HG02571 (cell line): ENCODE measurements around the gene PPP2R1B.

Experiments
- ATAC-seq: cut with Tn5 transposase; IDR thresholded peaks from one replicate; pipeline ENCODE4 v1.9.1; 2021; ENCODE audit warnings: mild to moderate bottlenecking, moderate library complexity; ENCODE audit not compliant: unreplicated experiment

Gene PPP2R1B

DNA sequence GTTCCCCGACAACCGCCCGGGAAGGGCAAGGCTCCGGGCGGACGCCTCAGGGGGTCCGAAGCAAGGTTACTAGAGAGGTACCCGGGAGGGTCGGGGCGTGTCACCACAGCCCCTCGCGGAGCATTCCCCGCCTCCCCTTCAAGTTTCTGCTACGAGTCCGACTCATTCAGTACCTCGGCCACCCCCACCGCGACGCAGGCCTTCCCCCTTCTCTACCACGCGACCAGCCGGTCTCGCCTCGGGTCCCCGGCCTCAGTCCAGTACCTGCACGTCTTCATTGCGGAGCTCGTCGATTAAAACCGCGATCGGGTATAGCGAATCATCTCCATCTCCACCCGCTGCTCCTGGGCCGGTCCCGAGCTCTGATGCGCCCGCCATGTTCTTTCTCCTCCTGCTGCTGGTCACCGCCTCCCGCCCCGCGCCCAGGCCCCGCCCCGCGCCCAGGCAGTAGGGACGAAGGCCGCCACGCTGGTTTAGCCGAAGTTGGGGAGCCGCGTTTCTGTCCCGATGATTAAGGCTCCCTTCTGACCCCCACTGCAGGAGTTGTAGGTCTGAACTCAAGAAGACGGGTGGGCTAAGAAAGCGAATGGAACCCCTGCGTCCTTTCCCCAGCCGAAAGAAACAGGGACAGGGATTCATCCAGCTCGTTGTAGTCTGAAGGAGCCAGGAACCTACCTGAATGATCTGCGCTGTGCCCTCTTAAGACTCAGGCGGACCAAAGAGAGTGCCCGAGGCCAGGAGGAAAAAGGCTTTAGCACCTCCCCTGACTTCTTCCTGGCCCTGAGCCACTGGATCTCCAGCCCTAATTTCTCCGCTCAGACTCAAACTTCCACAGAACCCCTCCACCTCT, at the start of gene PPP2R1B:
Gene PPP2R1B, minus strand, starts transcription at position 406 of the 850 bp plus-strand sequence. Its CDS starts 28 bp downstream, at position 378.
- peak; percentile 88 for ATAC-seq

DNA sequence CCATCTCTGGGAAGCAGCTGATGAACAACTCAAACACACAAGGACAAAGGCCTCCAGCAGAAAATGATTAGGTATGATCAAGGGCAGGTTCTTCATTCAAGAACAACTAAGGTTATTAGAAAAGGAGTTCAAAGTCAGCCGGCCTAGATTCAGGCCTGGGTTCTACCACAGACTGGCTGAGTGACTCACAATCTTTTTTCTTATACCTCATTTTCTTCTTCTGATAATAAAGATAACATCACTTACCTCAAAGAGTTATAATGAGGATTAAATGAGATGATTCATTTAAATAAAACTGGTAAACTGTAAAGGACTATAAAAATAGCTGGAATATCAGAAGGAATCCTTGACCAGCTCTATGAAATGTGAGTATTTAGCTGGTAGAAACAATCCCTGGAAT, 49.3 kb upstream of the PPP2R1B start:
- ATAC-seq = no peak

DNA sequence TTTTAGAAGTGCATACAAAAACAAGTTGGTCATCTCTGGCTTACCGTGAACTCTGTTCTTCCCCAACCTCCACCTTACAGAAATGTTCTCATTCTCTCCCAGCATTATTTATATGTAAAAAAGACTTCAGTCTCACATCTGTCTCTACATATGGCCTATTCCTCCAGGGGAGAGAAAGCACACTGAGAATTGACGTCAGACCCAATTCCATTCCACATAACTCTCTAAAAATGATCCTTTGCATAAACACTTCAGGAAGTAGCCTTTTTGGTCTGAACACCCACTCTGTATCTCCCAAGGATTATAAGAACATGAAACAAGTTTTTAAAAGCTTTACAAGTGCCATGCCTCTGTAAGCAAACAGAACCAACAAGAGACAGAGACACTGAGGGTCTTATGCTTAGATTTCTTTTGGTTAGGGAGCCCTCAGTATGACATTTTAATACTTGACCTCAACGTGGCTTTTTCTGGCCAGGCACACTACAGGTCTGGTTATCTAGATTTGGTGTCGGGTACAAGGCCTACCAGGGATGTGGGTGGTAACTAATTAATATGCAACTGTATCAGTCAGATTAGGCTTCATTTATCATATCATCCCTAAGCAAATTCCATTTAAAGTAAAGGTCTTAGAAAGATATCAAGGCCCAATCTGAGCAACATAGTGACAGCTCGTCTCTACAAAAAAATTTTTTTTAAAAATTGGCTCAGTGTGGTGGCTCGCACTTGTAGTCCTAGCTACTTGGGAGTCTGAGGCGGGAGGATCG, 48.5 kb upstream of the PPP2R1B start:
- ATAC-seq = no peak

DNA sequence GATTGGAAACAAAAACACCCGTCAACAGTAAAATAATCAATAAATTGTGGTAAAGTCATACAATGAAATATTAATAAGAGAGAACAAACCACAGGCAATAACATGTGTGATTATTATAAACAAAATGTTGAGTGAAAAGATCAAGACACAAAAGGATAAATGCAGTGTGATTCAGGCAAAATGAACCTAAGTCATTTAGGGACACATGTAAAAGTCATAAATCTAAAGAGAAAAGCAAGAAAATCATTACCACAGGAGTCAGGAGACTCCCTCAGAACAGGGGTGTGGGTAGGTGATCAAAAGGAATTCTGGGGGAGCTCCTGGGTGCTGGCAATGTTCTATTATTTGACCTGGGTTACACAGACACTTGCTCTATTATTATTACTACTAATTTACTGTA, 47.9 kb upstream of the PPP2R1B start:
- ATAC-seq = no peak

DNA sequence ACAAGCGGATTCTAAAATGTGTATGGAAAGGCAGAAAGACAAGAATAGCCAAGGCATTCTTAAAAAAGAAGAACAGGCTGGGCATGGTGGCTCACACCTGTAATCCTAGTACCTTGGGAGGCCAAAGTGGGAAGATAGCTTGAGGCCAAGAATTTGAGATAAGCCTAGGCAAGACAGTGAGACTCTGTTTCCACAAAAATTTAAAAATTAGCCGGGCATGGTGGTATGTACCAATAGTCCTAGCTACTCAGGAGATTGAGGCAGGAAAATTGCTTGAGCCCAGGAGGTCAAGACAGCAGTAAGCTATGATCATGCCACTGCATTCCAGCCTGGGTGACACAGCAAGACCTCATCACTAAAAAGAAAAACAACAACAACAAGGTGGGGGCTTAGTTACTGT, 46.0 kb upstream of the PPP2R1B start:
- no peak for ATAC-seq

DNA sequence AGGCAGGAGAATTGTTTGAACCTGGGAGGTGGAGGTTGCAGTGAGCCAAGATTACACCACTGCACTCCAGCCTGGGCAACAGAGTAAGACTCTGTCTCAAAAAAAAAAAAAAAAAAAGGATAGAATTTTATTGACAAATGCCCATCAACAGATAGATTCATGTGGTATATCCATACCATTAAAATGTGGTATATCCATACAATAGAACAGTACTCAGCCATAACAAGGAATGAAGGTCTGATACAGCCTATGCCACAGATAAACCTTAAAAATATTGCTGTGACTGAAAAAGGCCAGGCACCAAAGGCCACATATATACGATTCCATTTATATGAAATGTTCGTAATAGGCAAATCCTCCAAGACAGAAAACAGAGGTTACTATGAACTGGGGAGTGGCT, 45.3 kb upstream of the PPP2R1B start:
- no peak for ATAC-seq

DNA sequence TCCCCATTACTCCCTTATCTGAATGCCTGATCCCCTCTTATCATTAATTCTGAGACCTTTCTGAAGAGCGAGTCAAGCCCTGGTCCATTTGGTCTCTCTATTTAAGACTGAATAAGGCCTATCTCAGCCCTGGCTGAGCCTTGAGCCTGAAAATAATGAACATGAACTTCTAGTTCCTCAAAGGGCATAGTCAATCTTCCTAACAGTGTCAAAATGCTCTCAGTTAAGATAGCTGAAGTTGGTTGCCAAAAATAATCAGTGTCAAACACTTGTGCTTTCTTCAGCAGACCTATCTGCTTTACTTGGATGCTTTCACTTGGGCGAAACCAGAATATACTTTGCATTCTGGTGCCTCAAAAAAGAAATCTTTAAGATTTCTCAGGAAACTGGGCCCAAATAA, 42.6 kb upstream of the PPP2R1B start:
- ATAC-seq = no peak

DNA sequence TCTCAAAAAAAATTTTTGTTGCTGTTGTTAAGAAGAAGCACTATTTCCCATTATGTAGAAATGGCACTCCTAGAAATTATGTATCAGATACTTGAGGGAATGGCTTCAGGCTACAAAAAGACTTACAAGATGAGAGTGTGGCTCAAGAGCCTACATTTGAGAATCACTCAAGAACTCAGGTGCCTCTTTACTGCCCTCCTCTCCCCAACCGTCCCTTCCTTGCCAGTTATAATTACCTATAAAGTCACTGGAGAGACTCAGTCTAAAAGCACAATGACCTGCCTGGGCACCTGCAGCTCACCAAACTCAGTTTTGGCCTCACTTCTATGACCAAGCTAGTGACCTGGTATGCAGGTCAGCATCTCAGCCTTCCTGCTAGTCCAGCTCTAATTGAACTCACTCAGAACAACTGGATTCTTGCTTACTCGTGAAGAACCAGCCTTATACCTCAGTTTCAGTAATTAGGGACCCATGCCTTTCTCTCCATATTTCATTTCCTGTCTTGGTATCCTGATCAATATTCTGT, 41.9 kb upstream of the PPP2R1B start:
- no peak for ATAC-seq

DNA sequence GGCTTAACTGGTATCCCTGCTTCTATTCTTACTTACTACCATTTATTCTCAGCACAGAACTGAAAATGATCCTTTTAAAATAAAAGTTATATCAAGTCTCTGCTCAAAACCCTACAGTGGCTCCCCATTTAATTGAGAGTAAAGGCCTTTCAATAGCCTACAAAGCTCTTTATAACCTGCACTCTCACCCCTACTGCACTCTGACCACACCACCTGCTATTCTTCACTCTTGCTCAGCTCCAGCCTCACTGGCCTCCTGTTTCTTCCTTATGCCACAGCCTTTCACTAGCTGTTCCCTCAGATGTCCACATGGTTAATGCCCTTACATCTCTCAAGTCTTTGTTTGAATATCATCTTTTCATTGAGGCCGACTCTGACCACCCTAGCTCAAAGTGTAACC, 40.9 kb upstream of the PPP2R1B start:
- ATAC-seq = no peak

DNA sequence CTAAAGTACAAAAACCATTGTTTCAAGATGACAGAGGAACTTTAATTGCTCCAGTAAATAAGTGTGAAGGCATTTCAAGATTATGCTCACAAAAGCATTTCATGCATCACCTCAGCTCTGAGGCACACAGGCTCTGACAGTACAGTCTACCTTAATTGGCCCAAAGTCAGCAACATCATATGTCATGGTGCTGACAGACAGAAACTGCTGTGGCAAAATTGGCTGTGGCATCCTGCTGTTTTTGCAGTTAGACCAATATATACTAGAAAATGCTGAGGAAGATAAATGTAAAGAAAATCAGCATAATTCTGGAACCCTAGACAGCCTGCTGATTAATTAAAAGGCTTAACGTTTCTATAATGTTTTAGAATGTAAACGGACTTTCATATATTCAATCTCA, 34.9 kb upstream of the PPP2R1B start:
- no peak for ATAC-seq

DNA sequence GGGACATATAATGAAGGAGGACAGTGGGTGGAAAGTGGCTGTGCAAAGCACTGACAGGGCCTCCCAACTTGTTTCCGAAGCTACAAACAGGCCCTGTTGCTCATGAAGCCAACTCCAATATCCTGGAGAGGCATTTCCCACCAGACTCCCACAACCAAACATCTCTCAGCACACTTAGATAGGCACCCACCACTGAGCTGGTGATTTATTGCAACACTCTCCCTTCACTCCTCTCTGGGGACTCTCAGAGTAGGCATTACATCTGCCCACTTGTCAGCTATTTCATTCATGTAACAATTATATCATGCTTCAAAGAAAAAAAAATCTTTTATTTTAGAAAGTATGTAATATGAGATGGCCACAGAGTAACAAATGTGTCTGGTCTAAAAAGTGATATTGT, 32.1 kb upstream of the PPP2R1B start:
- ATAC-seq = no peak

DNA sequence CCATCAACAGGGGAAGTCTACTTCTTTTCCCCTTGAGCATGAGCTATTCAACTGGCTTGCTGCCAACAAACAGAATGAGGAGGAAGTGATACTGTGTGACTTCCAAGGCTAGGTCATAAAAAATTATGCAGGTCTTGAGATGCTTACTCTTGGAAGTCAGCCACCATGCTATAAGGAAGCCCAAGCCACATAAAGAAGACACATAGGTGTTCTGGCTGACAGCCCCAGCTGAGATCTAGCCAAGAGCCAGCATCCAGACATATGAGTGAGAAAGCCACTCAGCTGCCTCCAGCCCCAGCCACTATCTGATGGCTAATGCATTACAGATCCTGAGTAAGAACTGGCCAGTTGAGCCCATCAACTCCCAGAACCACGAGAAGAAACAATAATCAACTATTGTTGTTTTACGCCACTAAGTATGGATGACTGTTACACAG, 31.0 kb upstream of the PPP2R1B start:
- no peak for ATAC-seq

DNA sequence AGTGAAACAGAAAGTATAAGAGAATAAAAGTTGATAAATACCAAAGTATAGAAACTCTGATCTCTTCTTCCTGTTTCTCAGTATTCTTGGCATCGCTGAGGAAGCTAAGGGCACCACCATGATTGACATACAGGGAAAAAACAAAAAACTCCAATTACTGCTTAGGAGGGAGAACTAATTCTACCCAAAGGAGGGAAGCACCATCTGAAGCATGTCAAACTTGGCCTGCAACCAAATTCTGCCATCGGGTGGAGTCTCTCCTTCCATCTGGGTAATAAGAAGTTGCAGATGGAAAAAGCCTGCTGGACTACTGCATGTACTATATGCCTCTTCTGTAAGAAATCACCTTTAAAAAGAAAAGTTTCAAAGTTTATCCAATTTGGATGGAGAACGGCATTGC, 30.5 kb upstream of the PPP2R1B start:
- no peak for ATAC-seq

DNA sequence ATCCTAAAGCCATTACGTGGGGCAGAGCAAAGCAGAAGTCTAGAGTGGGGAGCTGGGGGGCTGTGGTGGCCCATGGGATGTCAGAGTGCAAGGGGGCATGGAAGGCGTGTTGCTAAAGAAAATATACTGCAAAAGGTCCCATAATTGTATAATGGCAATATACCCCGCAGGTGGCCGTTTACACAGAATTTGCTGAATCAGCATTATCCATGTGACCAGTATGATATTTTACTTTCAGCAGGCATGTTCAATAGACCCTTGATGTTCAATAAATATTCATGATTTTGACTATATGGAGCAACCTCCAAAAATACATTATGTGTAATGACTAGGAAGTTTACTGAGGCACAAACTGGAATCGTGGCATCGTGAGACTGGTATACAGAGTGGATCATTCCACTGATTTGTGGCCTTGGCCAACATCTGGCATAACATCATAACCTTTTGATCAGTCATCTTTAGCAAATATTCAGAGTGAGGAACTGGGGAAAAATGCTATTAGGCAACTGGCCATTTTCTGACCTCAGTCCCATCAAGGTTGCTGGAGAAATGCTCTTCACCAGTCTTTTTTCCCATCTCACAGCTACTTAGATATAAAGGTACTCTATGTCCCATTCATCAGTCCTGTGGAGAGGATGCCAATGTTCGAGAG, 29.3 kb upstream of the PPP2R1B start:
- ATAC-seq = no peak

DNA sequence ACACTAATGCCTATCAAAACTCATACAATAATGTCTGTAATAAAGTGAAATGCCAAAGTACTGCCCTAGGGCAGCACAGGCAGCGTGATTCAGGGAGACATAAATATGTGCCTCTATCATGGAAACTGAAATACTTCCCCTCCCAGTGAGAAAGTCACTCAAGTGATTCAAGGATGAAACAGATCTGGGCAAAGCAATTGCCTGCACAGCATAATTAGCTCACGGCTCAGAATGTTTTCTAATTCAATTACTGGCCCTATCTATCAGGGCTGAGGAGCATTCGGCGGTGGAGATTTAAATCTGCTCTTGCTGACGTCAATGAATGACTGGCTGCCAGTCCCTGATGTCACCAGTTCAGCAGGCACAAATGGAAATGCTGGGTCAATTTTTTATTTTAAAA, 27.7 kb upstream of the PPP2R1B start:
- no peak for ATAC-seq

DNA sequence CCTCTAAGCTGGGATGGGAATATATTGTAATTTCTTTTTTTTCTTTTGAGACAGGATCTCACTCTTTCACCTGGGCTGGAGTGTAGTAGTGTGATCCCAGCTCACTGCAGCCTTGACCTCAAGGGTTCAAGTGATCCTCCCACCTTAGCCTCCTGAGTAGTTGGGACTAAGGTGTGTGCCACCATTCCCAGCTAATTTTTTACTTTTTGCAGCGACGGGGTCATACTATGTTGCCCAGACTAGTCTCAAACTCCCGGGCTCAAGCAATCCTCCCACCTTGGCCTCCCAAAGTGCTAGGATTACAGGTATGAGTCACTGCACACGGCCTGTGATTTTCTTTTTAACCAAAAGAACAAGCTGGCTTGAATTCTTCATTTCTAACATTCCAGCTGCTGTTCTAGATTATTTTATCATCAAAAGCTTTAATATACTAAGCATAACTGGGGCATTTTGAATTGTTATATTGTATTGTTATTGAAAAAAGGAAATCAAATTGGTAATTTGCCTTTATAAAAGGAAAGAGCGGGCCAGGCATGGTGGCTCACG, 26.8 kb upstream of the PPP2R1B start:
- ATAC-seq = no peak

DNA sequence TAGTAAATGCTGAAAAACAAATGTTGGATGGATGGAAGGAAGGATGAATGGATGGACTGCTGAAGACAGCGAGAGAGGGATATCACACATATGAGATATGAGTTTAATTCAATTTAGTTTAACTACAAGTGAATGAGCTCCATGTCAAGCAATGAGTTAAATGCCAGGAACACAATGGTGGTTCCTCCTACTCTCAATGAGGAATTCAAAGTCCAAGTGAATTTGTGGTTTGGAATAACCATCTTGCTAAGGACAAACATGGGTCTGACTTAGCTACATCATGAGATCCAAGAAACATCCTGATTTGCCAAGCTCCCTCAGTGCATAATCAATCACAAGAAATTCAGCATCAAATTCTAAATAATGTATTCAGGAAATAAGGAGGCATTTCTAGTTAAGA, 26.1 kb upstream of the PPP2R1B start:
- ATAC-seq = no peak

DNA sequence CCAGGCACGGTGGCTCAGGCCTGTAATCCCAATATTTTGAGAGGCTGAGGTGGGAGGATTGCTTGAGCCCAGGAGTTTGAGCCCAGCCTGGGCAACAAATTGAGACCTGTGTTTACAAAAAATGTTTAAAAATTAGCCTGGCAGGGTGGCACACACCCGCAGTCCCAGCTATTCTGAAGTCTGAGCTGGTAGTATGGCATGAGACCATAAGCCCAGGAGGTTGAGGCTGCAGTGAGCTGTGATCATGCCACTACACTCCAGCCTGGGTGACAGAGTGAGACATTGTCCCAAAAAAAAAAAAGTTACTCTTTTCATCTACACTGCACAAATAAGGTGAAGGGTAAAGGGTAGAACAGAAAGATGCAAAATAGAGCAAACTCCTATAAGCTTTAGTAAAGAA, 22.3 kb upstream of the PPP2R1B start:
- ATAC-seq = no peak

DNA sequence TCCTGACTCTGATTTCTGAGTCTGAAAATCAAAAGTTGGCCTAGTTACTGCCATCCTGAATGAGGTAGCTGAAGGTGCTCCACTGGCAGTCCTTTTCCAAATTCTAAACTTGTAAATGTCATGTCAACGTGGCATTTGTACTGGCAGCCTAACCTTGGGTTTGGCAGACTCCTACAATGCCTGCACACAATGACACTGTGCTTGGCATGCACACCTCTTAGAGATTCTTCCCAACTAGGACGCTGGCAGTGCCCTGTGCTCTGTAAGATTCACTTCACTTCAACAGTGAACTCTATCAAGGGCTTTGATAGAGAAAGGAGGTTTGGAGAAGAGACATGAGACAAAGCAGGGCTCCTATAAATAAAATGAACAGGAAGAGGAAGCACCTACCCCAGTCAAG, 21.9 kb upstream of the PPP2R1B start:
- ATAC-seq = no peak

DNA sequence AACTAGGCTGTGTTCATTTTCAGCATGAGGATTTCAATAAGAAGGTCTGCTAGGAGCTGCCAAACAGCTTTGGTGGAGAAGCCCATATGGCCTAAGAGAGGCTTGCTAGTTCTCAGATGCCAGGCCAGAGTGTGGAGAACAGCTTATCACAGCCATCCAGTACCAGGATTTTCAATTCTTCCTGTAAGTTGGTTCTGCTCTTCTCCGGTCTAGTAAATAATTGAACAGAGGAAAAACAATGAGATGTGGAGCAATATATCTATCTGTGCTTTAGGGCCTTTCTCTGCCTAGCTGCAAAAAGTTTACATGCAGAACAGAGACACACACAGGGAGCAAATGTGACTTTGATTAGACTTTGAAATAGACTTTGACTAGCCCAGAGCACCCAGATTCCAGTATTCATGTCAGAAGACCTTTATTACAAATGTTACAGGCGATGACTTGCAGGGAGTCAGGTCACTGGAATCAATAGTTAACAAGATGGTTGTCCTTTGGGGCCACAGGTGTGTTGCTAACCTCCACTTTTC, 19.8 kb upstream of the PPP2R1B start:
- ATAC-seq = no peak

DNA sequence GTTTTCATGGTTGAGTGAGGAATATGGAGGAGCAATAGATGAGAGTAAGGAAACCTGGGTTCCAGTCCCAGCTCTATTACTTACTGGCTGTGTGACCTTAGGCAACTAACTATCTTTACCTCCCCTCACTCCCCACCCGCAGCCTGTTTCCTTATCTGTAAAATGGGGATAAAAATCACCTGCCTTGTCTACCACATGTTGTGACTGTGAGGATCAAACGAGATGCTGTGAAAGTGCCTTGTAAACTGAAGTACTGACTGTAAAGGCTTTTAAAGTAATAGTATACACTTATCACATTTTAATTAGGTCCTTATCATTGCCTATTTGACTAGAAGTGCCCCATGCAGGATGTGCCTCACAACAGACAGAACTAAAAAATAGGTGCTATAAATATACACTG, 18.9 kb upstream of the PPP2R1B start:
- no peak for ATAC-seq
